Measurements from ENCODE around the gene ANKS1B.

GRCh38 chr12:98721204-98721702 is 1263.5 kb downstream of the ANKS1B start:
- TF ChIP-seq CTCF (IDR thresholded peaks at IDR 0.05; ENCODE audit: low read length) (no peak), EZH2 (IDR thresholded peaks at IDR 0.05; ENCODE audit: borderline replicate concordance, low read length) (no peak)

Data from OCI-LY1 (cell line).